ENCODE results near the gene FFAR3.
"Not testable (repeated sequence)": the region's sequence is repeated elsewhere in the genome, so short reads cannot be mapped to it uniquely, and the experiment has no call there.

FFAR3 gene

GRCh38 chr19:35352448-35353304 is 5.6 kb upstream of the FFAR3 start:
- Mint-ChIP-seq H3K4me1 (ENCODE audit: low read depth) (peaks cover 15% of the 10 kb centered on the region), H3K36me3 (no peaks in the 10 kb centered on the region), H3K4me3 (no peak overlapping the region), H3K9me3 (ENCODE audit: low read depth) (no peaks in the 10 kb centered on the region), H3K27ac (no peak overlapping the region), H3K27me3 (no peaks in the 10 kb centered on the region)

- H3K4me3 Mint-ChIP-seq, result no peak overlapping the region
- no peak overlapping the region for H3K27ac Mint-ChIP-seq
- peaks cover 3% of the 10 kb centered on the region for H3K27me3 Mint-ChIP-seq
- no peaks in the 10 kb centered on the region for H3K36me3 Mint-ChIP-seq
- no peaks in the 10 kb centered on the region for H3K9me3 Mint-ChIP-seq (ENCODE audit: low read depth)
- peaks cover 18% of the 10 kb centered on the region for H3K4me1 Mint-ChIP-seq (ENCODE audit: low read depth)
Measured at GRCh38 chr19:35353635-35354034, 4.6 kb upstream of the FFAR3 start.

- H3K4me1 Mint-ChIP-seq (ENCODE audit: low read depth), result peaks cover 18% of the 10 kb centered on the region
- peaks cover 3% of the 10 kb centered on the region for H3K27me3 Mint-ChIP-seq
- no peak overlapping the region for H3K27ac Mint-ChIP-seq
- no peaks in the 10 kb centered on the region for H3K36me3 Mint-ChIP-seq
- H3K9me3 Mint-ChIP-seq (ENCODE audit: low read depth), result no peaks in the 10 kb centered on the region
- H3K4me3 Mint-ChIP-seq, result no peak overlapping the region
Measured at GRCh38 chr19:35354898-35355297, 3.4 kb upstream of the FFAR3 start.

GRCh38 chr19:35355791-35356460 is 2.3 kb upstream of the FFAR3 start:
- peaks cover 3% of the 10 kb centered on the region for H3K27me3 Mint-ChIP-seq

GRCh38 chr19:35358834-35359233 is 574 bp downstream of the FFAR3 start:
- not testable (repeated sequence) for H3K4me3 Mint-ChIP-seq; H3K9me3 Mint-ChIP-seq (ENCODE audit: low read depth)

More at GRCh38 chr19:35355791-35356460, 2.3 kb upstream of the FFAR3 start:
- Mint-ChIP-seq H3K36me3 (no peaks in the 10 kb centered on the region), H3K4me3 (no peak overlapping the region), H3K9me3 (ENCODE audit: low read depth) (no peaks in the 10 kb centered on the region), H3K4me1 (ENCODE audit: low read depth) (peaks cover 18% of the 10 kb centered on the region), H3K27ac (no peak overlapping the region)

GRCh38 chr19:35359395-35359794 is 1.1 kb downstream of the FFAR3 start:
- not testable (repeated sequence) for H3K27ac Mint-ChIP-seq; H3K9me3 Mint-ChIP-seq (ENCODE audit: low read depth); H3K36me3 Mint-ChIP-seq; H3K4me3 Mint-ChIP-seq; H3K27me3 Mint-ChIP-seq
- H3K4me1 Mint-ChIP-seq (ENCODE audit: low read depth), result peaks cover 12% of the 10 kb centered on the region

More at GRCh38 chr19:35358834-35359233, 574 bp downstream of the FFAR3 start:
- not testable (repeated sequence) for H3K36me3 Mint-ChIP-seq, H3K27me3 Mint-ChIP-seq, H3K27ac Mint-ChIP-seq
- peaks cover 12% of the 10 kb centered on the region for H3K4me1 Mint-ChIP-seq (ENCODE audit: low read depth)

- H3K27me3 Mint-ChIP-seq, result not testable (repeated sequence)
Measured at GRCh38 chr19:35360081-35360480, 1.8 kb downstream of the FFAR3 start.

GRCh38 chr19:35360880-35361420 is 2.7 kb downstream of the FFAR3 start:
- Mint-ChIP-seq H3K36me3 (no peaks in the 10 kb centered on the region), H3K4me3 (no peak overlapping the region), H3K4me1 (ENCODE audit: low read depth) (peaks cover 12% of the 10 kb centered on the region), H3K9me3 (ENCODE audit: low read depth) (no peaks in the 10 kb centered on the region), H3K27me3 (peaks cover 3% of the 10 kb centered on the region), H3K27ac (no peak overlapping the region)

More at GRCh38 chr19:35360081-35360480, 1.8 kb downstream of the FFAR3 start:
- not testable (repeated sequence) for H3K36me3 Mint-ChIP-seq; H3K9me3 Mint-ChIP-seq (ENCODE audit: low read depth); H3K4me3 Mint-ChIP-seq; H3K27ac Mint-ChIP-seq
- peaks cover 12% of the 10 kb centered on the region for H3K4me1 Mint-ChIP-seq (ENCODE audit: low read depth)

- H3K4me1 Mint-ChIP-seq (ENCODE audit: low read depth), result peaks cover 10% of the 10 kb centered on the region
- no peaks in the 10 kb centered on the region for H3K36me3 Mint-ChIP-seq
- peaks cover 6% of the 10 kb centered on the region for H3K27me3 Mint-ChIP-seq
- no peaks in the 10 kb centered on the region for H3K9me3 Mint-ChIP-seq (ENCODE audit: low read depth)
- no peak overlapping the region for H3K4me3 Mint-ChIP-seq
- H3K27ac Mint-ChIP-seq, result no peak overlapping the region
Measured at GRCh38 chr19:35362261-35363000, 4.2 kb downstream of the FFAR3 start.

- Mint-ChIP-seq H3K36me3 (no peaks in the 10 kb centered on the region), H3K9me3 (ENCODE audit: low read depth) (no peaks in the 10 kb centered on the region), H3K27ac (no peak overlapping the region), H3K4me3 (no peak overlapping the region), H3K27me3 (peaks cover 5% of the 10 kb centered on the region), H3K4me1 (ENCODE audit: low read depth) (peaks cover 3% of the 10 kb centered on the region)
Measured at GRCh38 chr19:35363001-35363590, 4.8 kb downstream of the FFAR3 start.

- peaks cover 4% of the 10 kb centered on the region for H3K27me3 Mint-ChIP-seq
- H3K27ac Mint-ChIP-seq, result no peak overlapping the region
- no peak overlapping the region for H3K4me3 Mint-ChIP-seq
- H3K36me3 Mint-ChIP-seq, result no peaks in the 10 kb centered on the region
- no peaks in the 10 kb centered on the region for H3K9me3 Mint-ChIP-seq (ENCODE audit: low read depth)
- H3K4me1 Mint-ChIP-seq (ENCODE audit: low read depth), result no peaks in the 10 kb centered on the region
Measured at GRCh38 chr19:35363711-35364425, 5.6 kb downstream of the FFAR3 start.

- Mint-ChIP-seq H3K27me3 (peaks cover 4% of the 10 kb centered on the region), H3K4me1 (ENCODE audit: low read depth) (no peaks in the 10 kb centered on the region), H3K36me3 (no peaks in the 10 kb centered on the region), H3K4me3 (no peak overlapping the region), H3K27ac (no peak overlapping the region), H3K9me3 (ENCODE audit: low read depth) (no peaks in the 10 kb centered on the region)
Measured at GRCh38 chr19:35365303-35365702, 7.0 kb downstream of the FFAR3 start.

- Mint-ChIP-seq H3K9me3 (ENCODE audit: low read depth) (no peaks in the 10 kb centered on the region), H3K4me3 (no peak overlapping the region), H3K4me1 (ENCODE audit: low read depth) (no peaks in the 10 kb centered on the region), H3K27ac (no peak overlapping the region), H3K27me3 (peaks cover 6% of the 10 kb centered on the region), H3K36me3 (no peaks in the 10 kb centered on the region)
Measured at GRCh38 chr19:35368378-35368777, 10.1 kb downstream of the FFAR3 start.

- no peaks in the 10 kb centered on the region for H3K36me3 Mint-ChIP-seq
- H3K4me1 Mint-ChIP-seq (ENCODE audit: low read depth), result no peaks in the 10 kb centered on the region
- H3K27ac Mint-ChIP-seq, result no peak overlapping the region
- H3K4me3 Mint-ChIP-seq, result no peak overlapping the region
- H3K9me3 Mint-ChIP-seq (ENCODE audit: low read depth), result no peaks in the 10 kb centered on the region
- H3K27me3 Mint-ChIP-seq, result peaks cover 6% of the 10 kb centered on the region
Measured at GRCh38 chr19:35369522-35369921, 11.3 kb downstream of the FFAR3 start.
